HL-60/S4 treated with phorbol 12-myristate 13-acetate at 8.2 ng/mL for 4 days and 3 days (cell line): ENCODE data around the gene SUSD6.
"Not testable (repeated sequence)": the region's sequence is repeated elsewhere in the genome, so short reads cannot be mapped to it uniquely, and the experiment has no call there.

Experiments used
- in situ Hi-C: fragments of 300-500 bp; cut with MboI; formaldehyde crosslinking; loops from 2 replicates; pipeline ENCODE4 v1.15.0; 2022; ENCODE audit warnings: low sequenced_read_pairs

The SUSD6 gene

DNA sequence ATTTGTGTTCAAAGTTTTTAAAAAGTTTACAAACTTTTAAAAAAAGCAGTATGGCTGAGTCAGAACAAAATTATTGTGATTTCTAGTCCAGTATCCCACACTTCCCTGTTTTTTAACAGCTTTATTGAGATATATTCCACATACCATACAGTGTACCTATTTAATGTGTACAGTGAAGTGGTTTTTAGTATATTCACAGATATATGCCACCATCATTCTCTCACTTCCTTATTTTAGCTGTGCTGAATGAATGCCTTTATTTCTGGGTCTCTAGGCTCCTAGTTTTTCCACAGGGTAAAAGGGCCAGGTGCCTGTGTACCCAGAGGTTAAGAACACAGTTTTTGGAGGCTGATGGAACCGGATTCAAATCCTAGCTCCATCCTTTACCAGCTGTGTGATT lies 96.7 kb downstream of the SUSD6 start:
- in situ Hi-C loops, result loop anchor here (25.0 kb wide), 1 partner anchor 96 kb away; the partner anchor contains the start of gene SUSD6

DNA sequence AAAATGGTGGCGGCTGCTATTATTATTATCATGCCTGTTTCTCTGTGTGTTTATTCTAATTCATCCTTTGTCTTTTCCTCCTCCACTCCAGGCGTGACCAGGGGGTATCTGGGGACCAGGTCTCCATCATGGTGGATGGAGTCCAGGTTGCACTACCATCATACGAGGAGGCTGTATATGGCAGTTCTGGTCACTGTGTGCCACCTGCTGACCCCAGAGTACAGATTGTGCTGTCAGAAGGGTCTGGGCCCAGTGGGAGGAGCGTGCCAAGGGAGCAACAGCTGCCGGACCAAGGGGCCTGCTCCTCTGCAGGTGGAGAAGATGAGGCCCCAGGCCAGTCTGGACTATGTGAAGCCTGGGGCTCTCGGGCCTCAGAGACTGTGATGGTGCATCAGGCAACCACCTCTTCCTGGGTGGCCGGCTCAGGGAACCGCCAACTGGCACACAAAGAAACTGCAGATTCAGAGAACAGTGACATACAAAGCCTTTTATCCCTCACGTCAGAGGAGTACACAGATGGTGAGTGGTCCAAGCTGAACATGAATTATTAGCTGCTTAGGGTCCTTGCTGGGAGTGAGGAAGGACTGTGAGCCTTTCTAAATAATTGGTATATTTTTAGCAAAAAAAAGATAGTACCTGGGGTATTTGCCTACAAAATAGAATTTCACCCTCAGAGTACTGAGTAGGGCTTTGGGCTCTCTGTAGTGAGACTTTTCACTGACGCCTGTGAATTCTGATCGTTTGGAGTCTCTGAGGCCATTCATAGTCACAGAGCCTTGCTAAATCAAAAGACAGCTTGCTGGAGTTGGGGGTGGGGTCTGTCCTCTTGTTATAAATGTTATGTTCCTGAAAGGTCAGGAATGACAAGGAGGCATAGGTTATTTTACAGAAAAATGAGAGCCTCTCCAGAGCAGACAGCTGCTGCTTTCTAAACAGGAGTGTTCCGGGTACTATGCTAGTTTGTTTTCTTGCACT lies 97.5 kb downstream of the SUSD6 start:
- in situ Hi-C loops, result loop anchor here (25.0 kb wide), 1 partner anchor 97 kb away; the partner anchor contains the start of gene SUSD6

DNA sequence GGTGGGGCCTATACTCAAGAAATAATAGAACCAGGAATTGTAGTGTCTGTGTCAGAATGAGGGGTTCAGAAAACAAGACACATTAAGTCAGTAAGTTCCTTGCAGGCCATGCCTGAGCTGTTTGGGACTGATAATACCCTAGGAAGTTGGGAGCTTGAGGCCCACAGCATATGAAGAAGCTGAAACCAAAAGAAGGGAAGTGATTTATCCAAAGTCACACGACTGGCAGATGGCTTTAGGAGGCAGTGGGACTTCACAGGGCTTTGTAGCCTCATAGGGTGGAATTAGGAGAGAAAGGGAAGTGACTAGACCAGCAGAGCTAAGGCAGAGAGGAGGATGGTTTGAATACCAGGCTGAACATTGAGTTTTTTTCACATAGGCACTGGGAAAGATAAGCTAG lies 99.0 kb downstream of the SUSD6 start:
- in situ Hi-C loops, result loop anchor here (25.0 kb wide), 1 partner anchor 98 kb away; the partner anchor contains the start of gene SUSD6

DNA sequence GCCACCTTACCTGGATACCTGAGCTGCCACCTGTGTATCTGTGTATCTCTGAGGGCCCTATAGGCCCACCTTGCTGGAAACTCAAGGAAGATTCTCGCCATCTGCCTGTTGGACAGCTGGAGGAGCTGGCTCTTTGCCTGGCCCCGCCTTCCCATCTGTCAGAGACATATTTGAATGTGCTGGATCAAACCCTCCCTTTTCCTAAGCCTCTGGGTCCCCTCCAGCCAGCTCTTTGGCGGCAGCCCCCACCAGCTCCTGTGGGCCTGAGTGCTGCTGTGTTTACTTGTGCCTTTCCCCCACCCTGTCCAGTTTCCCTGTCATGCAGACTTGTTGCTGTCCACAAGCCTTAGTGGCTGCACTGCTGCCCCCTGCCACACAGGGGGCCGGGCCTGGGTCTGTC lies 99.7 kb downstream of the SUSD6 start:
- in situ Hi-C loops, result loop anchor here (25.0 kb wide), 1 partner anchor 99 kb away; the partner anchor contains the start of gene SUSD6

DNA sequence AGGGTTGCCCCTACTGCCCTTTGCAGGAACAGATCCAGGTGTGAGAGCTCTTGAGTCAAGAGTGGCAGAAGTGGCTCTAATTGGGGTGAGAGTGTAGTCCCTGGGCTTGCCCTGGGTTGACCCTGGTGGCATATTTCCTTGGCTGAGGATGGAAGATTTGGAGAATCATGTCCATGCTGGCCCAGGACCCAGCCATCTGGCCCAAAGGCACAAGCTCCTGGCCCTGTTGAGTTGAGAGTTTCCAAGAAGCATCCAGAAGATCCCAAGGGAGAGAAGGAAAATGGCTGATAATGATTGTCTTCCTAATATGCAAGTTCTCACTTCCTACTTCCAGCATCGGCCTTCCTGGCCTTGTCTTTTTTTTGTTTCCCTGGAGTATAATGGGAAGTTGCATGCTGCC lies 100.1 kb downstream of the SUSD6 start:
- in situ Hi-C loops, result loop anchor here (25.0 kb wide), 1 partner anchor 99 kb away; the partner anchor contains the start of gene SUSD6

DNA sequence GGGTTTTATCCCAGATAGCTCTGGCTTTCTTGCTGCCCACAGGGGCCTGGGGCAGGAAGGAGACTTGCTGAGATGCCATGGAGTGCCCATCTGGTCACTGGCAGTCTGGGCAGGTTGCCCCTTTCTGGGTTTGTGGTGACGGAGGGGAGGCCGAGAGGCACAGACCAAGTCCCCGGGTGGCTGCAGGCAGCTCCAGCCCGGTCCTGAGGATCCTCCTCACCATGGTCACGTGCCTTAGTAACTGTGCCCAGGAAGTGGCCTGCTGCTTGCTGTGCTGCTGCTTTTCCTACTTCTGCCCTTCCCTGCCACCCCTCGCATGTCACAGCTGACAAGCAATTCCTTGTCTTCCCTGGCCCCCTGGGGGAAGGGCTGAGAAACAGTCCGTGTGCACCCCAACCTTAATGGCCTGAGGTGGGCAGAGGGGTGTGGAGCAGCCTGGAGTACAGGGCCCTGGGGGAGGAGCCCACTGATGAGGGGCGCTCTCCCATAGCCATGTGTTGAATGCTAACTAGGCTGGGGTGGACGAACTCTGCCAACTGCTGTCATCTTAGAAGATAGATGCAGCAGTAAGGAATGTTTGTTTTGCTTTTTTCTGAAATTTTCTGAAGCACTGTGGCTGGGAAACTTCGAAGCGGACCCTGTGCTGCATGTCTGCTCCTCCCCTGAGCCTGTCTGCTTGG lies 100.6 kb downstream of the SUSD6 start:
- in situ Hi-C loops, result loop anchor here (25.0 kb wide), 1 partner anchor 100 kb away; the partner anchor contains the start of gene SUSD6

DNA sequence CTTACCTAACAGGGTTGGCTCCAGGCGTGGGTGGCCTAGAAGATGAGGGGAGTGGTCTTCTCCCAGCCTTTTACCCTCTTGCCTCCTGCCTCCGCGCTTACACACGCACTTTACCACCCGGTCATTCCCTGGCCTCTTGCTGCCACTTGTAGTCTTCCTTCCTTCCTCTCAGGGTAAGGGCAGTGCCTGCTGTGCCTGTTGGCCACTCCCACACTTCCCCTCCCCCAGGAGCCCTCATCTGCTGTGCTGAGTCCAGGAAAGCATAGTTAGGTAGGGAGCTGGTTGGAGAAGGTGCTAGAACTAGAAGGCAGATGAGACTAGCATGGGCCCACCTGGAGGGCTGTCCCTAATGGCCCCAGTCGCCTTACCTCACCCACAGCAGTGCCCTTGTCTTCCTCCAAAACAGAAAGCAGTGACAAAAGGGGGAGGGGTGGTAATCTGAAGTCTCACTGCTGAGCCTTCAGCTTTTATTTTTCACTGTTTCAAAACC lies 101.2 kb downstream of the SUSD6 start:
- in situ Hi-C loops, result loop anchor here (25.0 kb wide), 1 partner anchor 100 kb away; the partner anchor contains the start of gene SUSD6

DNA sequence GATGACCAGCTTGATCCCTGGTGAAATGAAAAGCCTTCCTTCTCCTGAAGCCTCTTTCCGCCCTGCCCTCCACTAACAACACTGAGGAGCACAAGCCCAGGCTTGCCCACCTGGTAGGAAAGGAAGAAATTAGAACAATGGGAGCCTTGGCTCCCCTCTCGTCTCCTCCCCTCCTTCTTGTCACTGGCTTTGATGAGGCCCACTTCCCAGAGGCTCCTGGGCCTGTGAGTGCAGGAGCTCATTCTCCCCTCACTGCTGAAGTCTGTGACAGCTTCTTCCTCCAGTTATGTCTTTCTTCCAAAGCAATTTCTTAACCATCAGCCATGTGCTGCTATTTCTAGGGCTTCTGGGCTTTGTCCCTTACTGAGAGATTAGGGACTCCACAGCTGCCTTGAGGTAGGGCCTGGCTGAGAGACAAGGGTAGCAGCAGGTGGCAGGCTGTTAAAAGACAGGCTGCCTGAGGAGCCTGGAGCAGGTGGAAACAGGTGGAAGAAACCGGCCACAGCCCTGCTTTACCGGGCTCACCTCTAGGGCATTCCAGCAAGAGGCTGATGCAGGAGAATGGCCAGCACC lies 101.9 kb downstream of the SUSD6 start:
- in situ Hi-C loops, result loop anchor here (25.0 kb wide), 1 partner anchor 101 kb away; the partner anchor contains the start of gene SUSD6

DNA sequence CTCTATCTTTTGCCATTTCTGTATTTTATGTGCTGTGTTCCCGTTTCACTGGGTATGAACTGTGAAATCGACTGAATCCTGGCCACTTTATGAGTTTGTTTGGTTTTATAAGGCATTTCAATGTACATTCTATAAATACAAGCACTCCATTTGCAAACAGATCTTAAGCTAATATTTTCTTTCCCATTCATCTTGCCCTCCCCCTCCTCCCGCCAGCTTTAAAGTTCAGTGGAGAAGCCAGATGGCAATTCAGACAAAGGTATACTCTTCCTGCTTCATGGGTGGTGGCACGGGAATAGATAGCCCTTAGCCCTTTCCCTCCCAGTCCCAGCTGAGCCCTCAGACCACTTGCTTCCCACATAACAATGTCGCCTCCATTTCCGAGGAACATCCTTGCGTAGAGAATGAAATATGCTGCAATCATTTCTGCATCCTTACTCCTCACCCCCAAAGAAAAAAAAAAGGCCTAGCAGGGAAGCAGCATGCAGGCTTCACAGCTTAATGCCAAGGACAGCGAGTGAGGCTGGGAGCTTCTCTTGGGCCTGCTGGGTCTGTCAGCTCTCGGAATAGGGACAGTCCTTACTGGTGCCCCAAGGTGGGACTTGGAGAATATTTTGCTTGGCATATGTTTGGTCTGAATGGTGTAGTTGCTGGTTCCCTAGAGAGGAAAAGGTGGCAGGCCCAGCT lies 102.7 kb downstream of the SUSD6 start:
- in situ Hi-C loops, result loop anchor here (25.0 kb wide), 1 partner anchor 102 kb away; the partner anchor contains the start of gene SUSD6

DNA sequence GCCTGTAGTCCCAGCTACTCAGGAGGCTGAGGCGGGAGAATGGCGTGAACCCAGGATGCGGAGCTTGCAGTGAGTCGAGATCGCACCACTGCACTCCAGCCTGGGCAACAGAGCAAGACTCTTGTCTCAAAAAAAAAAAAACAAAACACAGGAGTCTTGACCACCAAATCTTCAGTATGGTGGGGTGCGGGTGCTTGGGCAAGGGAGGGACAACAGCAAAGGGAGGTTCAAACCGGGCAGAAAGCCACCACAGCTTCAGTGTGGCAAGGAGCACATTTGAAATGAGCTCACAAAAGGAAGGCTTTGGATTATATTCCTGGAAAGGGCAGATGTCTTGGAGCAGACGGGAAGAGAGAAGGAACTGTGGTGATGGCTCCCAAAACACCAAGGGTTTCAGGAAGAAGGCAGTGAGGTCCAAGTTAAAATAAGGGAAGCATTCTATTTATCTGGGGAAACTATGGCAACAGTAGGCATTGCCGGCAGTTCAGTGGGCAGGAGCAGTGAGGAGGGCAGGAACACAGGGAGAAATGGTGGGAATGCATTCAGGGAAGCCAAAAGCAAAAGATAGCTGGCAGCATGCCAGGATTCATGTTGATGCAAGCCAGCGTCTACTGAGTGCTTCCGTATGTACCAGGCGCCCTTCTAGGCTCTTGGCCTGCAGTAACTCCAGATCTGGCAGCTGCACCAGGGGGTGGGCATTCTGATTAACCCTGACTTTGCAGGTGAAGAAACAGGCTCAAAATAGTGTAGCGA lies 104.5 kb downstream of the SUSD6 start:
- in situ Hi-C loops, result loop anchor here (25.0 kb wide), 1 partner anchor 104 kb away; the partner anchor contains the start of gene SUSD6

DNA sequence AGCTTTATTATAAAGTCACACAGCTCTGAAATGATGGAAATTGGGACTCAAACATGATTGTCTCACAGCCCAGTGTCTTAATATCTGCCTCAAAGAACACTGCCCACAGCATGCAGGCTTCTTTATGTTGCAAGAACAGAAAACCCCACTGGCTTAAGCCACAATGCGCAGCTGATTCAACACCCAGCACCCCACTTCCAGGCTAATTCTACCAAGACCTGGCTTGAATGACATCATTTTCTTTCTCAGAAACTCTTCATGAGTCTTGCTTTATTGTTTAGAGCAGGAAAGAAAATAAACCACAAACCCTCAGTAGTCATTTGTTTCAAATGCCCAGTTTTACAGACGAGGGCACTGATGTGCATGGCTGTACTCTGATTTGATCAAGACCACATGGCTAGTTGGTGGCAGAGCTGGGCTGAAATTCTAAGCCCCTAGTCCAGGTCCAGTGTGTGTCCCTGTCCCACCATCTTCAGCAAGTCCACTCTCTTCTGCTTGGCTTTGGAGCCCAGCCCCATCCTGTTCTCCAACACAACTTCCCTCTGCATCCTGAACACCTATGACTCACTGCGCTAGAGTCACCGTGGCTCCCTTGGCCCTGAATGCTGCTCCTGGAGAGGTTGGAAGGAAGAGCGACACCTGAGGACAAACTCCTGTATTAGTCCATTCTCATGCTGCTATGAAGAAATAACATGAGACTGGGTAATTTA lies 105.2 kb downstream of the SUSD6 start:
- in situ Hi-C loops, result loop anchor here (25.0 kb wide), 1 partner anchor 104 kb away; the partner anchor contains the start of gene SUSD6

DNA sequence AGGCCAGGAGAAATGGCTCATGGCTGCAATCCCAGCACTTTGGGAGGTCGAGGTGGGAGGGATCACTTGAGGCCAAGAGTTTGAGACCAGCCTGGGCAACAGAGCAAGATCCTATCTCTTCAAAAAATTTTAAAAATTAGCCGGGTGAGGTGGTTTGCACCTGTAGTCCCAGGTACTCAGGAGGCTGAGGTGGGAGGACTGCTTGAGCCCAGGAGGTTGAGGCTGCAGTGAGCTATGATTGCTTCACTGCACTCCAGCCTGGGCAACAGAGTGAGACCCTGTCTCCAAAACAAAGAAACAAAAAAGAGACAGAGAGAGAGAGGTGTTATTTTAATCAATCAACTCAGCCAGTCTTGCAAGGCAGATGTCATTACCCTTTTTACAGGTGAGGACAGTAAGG lies 107.2 kb downstream of the SUSD6 start:
- in situ Hi-C loops, result loop anchor here (25.0 kb wide), 1 partner anchor 106 kb away; the partner anchor contains the start of gene SUSD6

DNA sequence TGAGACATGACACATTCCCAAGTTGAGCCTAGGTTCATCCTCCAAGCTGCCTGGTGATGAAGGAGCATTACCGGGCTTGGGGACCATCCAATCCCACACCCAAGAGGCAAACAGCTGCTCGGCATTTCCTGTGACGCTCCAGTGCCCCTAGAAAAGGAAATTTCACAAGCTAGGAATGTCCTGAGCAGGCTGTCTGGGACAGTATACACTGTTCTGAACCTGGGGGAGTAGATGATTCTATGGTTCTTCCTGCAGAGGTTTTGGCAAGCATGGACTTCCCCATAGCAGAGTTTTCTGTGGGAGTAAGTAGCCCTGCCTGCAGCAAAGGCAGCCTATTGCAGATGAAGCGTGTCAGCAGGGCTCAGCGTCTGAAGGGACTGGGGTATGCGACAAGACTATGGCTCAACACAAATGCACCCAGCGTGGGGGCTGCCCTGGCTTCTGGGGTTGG lies 108.1 kb downstream of the SUSD6 start:
- in situ Hi-C loops, result loop anchor here (25.0 kb wide), 1 partner anchor 107 kb away; the partner anchor contains the start of gene SUSD6

DNA sequence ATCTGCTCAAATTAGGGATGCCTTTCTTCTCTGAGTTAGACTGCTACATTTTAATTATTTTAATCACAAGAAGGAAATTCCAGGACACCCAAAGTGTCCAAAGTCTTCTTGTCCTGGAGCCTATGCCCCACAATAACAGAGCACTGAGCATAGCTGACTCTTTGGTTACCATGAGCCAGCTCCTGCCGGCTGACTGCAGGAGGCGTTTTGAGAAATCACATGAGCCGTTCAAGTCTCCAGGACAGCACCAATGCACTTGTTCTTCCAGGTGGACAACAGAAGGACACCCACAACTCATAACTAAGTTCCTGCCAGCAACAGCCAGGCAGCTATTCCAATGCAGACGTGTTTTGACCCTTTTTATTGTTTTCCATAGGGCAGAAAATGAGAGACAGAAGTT lies 109.5 kb downstream of the SUSD6 start:
- in situ Hi-C loops, result loop anchor here (25.0 kb wide), 1 partner anchor 109 kb away; the partner anchor contains the start of gene SUSD6

DNA sequence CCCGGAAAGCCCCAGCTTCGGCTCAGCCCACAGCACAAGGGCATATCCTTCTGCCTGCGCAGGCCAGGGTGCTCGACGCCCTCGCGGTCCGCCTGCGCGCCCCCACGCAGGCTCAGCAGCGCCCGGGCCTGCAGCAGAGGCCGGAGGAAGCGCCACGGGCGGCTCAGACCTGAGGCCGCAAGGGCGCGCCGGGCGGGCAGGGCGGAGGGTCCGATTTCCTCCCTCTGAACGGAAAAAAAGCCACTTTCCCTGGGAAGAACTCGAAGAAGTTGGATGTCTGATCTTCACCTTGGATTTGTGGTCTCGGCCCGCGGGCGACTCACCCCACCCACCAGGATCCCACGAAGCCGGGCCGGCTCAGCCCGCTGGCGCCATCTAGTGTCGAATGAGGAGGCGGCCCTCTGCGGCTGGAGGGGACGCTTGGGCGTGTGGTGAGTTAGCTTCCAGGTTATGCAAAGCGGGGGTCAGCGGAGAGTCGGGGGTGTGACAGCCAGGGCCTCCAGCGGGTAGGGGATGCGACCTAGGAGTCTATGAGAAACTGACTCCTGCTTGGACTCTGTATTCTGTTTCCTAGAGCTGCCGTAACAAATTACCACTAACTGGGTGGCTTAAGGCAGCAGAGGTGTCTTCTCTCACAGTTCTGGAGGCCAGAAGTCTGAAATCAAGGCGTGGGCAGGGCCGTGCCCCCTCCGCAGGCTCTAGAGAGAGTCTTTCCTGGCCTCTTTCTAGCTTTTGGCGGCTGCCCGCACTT lies 115.5 kb downstream of the SUSD6 start:
- in situ Hi-C loops, result no loop called here

DNA sequence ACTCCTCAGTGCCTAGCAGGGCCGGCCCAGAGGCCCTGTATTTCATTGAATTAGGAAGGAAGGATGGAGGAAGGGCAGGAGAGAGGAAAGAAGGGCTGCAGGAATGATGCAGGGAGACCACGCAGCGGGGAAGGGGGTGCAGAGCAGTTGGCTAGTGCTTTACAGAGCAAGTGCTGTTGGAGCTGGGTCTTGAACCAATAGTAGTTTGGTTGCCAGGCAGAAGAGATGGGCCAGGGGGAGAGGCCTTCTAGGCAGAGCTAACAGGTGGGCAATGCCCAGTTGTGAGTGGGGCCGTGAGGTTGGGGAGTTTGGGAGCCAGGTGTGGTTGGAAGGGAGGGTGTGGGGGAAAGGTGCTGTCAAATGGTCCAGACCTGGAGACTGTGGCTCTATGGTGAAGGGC lies 116.5 kb downstream of the SUSD6 start:
- in situ Hi-C loops, result no loop called here

DNA sequence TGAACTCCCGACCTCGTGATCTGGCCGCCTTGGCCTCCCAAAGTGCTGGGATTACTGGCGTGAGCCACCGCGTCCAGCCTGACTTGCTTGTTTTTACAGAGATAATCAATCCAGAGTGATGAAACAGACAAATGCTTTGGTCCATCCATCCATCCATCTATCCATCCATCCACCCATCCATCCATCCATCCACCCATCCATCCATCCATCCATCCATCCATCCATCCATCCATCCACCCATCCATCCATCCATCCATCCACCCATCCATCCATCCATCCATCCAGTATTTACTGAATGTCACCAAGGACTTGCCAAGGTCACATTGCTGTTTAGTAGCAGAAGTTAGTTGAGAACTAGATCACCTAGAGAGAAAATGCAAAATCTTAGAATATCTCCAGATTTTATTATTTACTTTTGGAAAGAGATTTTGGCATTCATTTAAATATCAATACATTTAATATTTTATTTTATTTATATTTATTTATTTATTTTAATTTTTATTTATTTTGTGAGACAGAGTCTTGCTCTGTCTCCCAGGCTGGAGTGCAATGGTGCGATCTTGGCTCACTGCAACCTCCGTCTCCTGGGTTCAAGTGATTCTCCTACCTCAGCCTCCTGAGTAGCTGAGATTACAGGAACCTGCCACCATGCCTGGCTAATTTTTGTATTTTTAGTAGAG lies 120.7 kb downstream of the SUSD6 start:
- in situ Hi-C loops, result not testable (repeated sequence)
